WTC11 (cell line): Measurements from ENCODE around the gene ZNF429.

ENCODE experiments used
- CREB1 ChIP-seq: sonication (generic); formaldehyde crosslinking; IDR thresholded peaks from 2 replicates; pipeline ENCODE4 v1.8.0; 2023; ENCODE audit warnings: mild to moderate bottlenecking, missing genetic modification reagents
- GABPB1 ChIP-seq: sonication (generic); formaldehyde crosslinking; IDR thresholded peaks from 2 replicates; pipeline ENCODE4 v1.8.1; 2023; ENCODE audit warnings: mild to moderate bottlenecking, missing genetic modification reagents
- JUN ChIP-seq: sonication (generic); formaldehyde crosslinking; IDR thresholded peaks from 2 replicates; pipeline ENCODE4 v1.8.0; 2023; ENCODE audit warnings: mild to moderate bottlenecking, missing genetic modification reagents
- MXD4 ChIP-seq: fragments of 250-450 bp; sonication (Bioruptor Pico); IDR thresholded peaks from 2 replicates; pipeline ENCODE4 v1.8.0; 2021; ENCODE audit warnings: mild to moderate bottlenecking, moderate library complexity, borderline replicate concordance
- OVOL2 ChIP-seq: fragments of 250-450 bp; sonication (Bioruptor Pico); IDR thresholded peaks from 2 replicates; pipeline ENCODE4 v1.9.0; 2021; ENCODE audit warnings: mild to moderate bottlenecking, borderline replicate concordance
- TEAD1 ChIP-seq: sonication (generic); formaldehyde crosslinking; IDR thresholded peaks from 2 replicates; pipeline ENCODE4 v1.8.0; 2022; ENCODE audit warnings: mild to moderate bottlenecking, missing genetic modification reagents
- ZBTB21 ChIP-seq: sonication (generic); formaldehyde crosslinking; IDR thresholded peaks from 2 replicates; pipeline ENCODE4 v1.8.1; 2023; ENCODE audit warnings: mild to moderate bottlenecking, missing genetic modification reagents, borderline replicate concordance
- ZNF121 ChIP-seq: sonication (generic); formaldehyde crosslinking; IDR thresholded peaks from 2 replicates; pipeline ENCODE4 v1.8.0; 2023; ENCODE audit warnings: missing genetic modification reagents
- TF ChIP-seq, protein P1 (sequence below): sonication (generic); formaldehyde crosslinking; IDR thresholded peaks from 2 replicates; pipeline ENCODE4 v1.8.1; 2023; ENCODE audit warnings: mild to moderate bottlenecking, moderate library complexity, missing genetic modification reagents
- TF ChIP-seq, protein P2 (sequence below): sonication (generic); formaldehyde crosslinking; IDR thresholded peaks from 2 replicates; pipeline ENCODE4 v1.8.1; 2023; ENCODE audit warnings: mild to moderate bottlenecking, missing genetic modification reagents, moderate library complexity
- TF ChIP-seq, protein P3 (sequence below): fragments of 200-600 bp; IDR thresholded peaks from 2 replicates; pipeline ENCODE4 v1.8.0; 2022; ENCODE audit warnings: antibody characterized with exemption
- TF ChIP-seq, protein P4 (sequence below): sonication (generic); formaldehyde crosslinking; IDR thresholded peaks from 2 replicates; pipeline ENCODE4 v1.8.1; 2022; ENCODE audit warnings: mild to moderate bottlenecking, moderate library complexity, missing genetic modification reagents

DNA sequence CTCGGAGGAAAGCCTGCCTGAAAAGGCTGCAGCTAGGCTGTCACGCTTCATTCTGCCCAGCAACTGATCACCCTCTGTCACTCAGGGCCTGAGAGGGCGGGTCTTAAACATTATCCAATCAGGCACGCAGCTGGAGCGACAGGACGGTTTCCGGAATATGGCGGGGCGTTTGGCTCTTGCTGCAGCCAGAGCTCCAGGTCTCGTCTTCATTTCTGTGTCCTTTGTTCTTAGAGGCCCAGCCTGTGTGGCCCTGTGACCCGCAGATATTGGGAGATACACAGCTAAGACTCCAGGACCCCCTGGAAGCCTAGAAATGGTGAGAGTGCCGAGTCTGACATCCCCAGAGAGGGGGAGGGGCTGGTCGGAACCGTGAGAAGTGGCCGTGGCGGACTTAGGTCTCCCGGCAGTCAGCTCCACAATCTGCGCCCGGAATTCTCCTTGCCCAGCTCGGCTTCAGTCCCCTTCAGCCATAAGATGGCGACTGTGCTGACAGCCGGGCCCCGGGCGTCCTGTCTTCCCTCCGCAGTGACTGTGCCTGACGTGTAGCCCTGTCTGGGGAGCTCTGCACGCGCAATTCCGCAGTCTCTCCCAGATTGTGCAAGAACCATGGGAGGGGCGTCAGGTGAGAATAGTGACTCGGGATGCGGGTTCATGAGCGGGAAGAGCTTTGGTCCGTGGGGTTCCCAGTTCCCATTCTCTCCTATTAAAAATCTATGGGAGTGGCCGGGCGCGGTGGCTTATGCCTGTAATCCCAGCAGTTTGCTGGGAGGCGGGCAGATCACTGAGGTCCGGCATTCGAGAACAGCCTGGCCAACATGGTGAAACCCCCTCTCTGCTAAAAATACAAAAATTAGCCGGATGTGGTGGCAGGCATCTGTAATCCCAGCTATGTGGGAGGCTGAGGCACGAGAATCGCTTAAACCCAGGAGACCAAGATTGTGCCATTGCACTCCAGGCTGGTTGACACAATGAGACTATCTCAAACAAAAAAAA, at the start of gene ZNF429:
- TF ChIP-seq MXD4 (CRISPR knock-in tag) (no peak), JUN (CRISPR knock-in tag) (no peak), ZNF121 (CRISPR knock-in tag) (no peak), ZBTB21 (CRISPR knock-in tag) (no peak), TEAD1 (CRISPR knock-in tag) (no peak), OVOL2 (CRISPR knock-in tag) (no peak), CREB1 (CRISPR knock-in tag) (no peak), GABPB1 (no peak)
- TF ChIP-seq, protein P1, sequence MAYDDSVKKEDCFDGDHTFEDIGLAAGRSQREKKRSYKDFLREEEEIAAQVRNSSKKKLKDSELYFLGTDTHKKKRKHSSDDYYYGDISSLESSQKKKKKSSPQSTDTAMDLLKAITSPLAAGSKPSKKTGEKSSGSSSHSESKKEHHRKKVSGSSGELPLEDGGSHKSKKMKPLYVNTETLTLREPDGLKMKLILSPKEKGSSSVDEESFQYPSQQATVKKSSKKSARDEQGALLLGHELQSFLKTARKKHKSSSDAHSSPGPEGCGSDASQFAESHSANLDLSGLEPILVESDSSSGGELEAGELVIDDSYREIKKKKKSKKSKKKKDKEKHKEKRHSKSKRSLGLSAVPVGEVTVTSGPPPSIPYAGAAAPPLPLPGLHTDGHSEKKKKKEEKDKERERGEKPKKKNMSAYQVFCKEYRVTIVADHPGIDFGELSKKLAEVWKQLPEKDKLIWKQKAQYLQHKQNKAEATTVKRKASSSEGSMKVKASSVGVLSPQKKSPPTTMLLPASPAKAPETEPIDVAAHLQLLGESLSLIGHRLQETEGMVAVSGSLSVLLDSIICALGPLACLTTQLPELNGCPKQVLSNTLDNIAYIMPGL (CRISPR knock-in tag) = no peak
- TF ChIP-seq, protein P2, sequence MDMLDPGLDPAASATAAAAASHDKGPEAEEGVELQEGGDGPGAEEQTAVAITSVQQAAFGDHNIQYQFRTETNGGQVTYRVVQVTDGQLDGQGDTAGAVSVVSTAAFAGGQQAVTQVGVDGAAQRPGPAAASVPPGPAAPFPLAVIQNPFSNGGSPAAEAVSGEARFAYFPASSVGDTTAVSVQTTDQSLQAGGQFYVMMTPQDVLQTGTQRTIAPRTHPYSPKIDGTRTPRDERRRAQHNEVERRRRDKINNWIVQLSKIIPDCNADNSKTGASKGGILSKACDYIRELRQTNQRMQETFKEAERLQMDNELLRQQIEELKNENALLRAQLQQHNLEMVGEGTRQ (CRISPR knock-in tag) = no peak
- TF ChIP-seq, protein P3, sequence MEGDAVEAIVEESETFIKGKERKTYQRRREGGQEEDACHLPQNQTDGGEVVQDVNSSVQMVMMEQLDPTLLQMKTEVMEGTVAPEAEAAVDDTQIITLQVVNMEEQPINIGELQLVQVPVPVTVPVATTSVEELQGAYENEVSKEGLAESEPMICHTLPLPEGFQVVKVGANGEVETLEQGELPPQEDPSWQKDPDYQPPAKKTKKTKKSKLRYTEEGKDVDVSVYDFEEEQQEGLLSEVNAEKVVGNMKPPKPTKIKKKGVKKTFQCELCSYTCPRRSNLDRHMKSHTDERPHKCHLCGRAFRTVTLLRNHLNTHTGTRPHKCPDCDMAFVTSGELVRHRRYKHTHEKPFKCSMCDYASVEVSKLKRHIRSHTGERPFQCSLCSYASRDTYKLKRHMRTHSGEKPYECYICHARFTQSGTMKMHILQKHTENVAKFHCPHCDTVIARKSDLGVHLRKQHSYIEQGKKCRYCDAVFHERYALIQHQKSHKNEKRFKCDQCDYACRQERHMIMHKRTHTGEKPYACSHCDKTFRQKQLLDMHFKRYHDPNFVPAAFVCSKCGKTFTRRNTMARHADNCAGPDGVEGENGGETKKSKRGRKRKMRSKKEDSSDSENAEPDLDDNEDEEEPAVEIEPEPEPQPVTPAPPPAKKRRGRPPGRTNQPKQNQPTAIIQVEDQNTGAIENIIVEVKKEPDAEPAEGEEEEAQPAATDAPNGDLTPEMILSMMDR = no peak
- TF ChIP-seq, protein P4, sequence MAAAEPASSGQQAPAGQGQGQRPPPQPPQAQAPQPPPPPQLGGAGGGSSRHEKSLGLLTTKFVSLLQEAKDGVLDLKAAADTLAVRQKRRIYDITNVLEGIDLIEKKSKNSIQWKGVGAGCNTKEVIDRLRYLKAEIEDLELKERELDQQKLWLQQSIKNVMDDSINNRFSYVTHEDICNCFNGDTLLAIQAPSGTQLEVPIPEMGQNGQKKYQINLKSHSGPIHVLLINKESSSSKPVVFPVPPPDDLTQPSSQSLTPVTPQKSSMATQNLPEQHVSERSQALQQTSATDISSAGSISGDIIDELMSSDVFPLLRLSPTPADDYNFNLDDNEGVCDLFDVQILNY (CRISPR knock-in tag) = no peak
